GM12801 (cell line): ENCODE data around the gene NFIX.

Experiments used
- TF ChIP-seq, protein P1 (sequence below): IDR thresholded peaks from one replicate; pipeline ENCODE4 v1.5.1; 2011; ENCODE audit warnings: control low read depth; ENCODE audit not compliant: insufficient read length; ENCODE audit errors: extremely low read depth

The NFIX gene

DNA sequence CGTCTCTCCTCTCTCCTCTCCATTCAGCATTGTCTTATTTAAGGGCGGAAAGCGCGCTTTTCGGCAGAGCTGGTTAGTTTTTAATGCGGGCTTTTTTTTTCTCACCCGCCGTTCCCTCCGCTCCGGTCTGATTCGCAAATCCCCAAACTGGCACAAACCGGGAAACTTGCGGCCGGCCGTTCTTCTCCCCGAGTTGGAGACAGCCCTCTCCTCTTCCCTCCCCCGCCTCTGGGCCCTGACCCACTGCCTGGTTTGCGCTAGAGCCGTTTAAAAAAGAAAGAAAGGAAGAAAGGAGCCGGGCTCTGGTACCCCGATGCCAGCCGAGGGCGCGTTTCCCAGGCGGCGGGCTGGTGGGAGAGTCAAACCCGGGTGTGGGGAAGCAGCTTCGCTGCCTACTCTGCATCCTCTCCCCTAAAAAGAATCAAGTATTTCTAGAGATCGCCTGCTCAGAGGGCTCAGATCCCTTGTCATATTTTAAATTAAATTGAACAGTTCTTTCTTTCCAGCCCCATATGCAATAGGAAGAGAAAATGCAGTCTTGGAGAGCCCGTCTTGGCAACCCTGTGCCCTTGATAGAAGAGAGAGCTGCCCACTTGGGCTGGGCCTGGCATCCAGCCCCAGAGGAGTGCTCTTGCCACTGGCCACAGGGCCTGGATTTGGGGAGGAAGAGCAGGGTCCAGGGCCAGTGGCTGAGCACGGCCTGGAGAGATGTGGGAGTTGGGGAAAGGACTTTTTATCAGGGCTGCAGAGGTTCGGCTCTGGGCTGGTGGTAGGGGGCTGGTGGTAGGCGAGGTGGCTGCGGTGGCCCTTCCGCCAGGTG is 19.0 kb downstream of the NFIX start:
- TF ChIP-seq, protein P1, sequence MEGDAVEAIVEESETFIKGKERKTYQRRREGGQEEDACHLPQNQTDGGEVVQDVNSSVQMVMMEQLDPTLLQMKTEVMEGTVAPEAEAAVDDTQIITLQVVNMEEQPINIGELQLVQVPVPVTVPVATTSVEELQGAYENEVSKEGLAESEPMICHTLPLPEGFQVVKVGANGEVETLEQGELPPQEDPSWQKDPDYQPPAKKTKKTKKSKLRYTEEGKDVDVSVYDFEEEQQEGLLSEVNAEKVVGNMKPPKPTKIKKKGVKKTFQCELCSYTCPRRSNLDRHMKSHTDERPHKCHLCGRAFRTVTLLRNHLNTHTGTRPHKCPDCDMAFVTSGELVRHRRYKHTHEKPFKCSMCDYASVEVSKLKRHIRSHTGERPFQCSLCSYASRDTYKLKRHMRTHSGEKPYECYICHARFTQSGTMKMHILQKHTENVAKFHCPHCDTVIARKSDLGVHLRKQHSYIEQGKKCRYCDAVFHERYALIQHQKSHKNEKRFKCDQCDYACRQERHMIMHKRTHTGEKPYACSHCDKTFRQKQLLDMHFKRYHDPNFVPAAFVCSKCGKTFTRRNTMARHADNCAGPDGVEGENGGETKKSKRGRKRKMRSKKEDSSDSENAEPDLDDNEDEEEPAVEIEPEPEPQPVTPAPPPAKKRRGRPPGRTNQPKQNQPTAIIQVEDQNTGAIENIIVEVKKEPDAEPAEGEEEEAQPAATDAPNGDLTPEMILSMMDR: no peak

DNA sequence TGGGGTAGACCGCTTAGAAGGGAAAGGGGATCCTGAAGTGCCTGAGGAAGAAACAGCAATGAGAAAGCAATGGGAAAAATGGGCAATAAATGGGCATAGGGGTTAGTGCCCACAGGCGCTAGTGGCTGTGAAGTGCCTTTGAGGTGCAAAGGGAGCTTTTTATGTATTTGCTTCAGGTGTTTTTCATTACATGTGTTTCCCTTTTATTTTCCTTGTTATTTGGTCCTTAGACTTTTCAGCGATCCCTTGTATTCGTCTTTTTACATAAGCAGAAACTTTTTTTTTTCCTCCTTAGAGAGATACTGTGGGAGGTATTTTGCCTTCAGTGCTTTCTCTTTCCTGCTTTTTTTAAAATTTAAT is 19.6 kb downstream of the NFIX start:
- TF ChIP-seq, protein P1: no peak

DNA sequence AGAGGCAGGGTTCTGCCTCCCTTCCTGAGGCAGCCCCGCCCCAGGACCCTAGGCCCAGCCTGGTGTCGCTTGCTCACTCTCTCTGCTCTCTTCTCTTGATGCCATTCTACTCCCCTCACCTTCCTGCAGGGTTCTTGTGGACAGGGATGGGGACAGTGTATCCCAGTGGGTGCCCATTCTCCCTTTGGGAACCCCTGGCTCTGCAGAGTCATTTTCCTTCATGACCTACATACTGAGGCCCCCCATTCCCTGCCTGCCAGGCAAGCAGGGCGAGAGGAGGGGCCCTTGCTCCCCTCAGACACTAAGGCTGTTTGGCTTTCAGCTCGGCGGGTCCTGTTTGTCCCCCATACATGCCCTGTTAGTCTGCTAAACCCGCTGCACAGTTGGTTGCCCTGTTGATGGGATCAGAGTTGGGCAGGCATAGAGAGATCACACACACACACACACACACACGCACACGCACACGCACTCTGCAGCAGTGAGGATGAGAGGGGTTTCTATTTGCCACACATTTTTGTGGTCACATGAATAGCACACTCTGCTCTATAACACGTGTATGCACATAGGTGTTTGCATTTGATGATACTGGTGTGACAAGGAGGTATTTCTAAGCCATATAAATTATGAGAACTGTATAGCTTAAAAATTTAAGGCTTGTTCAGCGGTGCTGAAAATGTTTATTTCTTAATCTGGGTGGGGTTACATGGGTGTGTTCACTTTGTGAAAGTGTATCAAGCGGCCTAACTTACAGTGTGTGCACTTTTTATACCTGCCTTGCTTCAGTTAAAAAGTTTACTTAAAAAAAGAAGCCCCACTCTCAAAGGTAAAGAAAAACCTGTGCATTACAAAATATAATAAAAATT is 20.3 kb downstream of the NFIX start:
- TF ChIP-seq, protein P1: no peak

DNA sequence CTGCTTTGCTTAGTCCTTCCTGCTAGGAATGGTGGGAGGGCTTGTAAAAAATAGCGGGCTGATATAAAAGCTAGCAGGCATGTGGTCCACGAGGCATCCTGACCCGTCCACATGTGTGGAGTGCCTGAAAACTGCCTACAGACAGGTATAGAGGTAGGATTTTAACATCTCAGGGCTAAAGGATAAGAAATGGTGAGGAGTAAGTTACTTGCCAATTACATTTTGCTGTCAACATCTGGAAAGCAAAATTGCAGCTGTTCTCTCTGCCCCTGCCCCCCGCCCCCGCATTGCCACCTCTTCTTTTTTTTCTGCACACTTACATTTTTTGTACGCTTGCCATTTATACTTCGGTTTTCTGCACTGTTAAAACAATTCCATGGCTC is 21.0 kb downstream of the NFIX start:
- TF ChIP-seq, protein P1: no peak

DNA sequence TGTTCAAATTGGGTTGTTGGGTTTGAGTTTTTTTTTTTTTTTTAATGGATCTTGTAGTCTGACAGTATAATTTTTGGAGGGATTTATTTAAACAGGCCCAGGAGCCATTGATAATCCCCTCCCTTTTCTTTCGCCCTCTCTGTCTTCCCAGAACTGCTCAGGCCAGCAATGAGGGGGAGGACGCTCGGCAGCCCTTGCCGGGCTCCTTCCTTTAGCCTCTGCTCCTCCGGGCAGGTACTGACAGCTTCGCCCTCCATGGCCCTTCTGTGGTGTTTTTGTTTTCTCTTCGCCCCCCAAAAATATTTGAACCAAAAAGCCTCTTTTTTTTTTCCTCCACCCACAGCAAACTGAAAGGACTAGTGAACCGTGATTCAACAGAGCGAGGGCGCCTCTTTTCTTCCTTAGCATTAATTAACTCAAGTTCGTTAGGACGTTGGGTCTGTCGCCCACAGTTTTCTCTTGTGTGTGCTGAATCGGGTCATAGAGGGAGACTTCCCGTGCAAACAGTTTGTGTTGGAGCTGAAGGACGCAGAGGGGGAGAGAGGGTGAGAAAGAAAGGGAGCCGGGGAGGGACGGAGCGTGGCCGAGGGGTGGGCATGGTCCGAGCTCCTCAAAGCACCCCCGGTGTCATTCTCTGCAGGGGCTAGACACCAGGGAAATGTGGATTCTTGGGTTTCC is 21.5 kb downstream of the NFIX start:
- TF ChIP-seq, protein P1: no peak

DNA sequence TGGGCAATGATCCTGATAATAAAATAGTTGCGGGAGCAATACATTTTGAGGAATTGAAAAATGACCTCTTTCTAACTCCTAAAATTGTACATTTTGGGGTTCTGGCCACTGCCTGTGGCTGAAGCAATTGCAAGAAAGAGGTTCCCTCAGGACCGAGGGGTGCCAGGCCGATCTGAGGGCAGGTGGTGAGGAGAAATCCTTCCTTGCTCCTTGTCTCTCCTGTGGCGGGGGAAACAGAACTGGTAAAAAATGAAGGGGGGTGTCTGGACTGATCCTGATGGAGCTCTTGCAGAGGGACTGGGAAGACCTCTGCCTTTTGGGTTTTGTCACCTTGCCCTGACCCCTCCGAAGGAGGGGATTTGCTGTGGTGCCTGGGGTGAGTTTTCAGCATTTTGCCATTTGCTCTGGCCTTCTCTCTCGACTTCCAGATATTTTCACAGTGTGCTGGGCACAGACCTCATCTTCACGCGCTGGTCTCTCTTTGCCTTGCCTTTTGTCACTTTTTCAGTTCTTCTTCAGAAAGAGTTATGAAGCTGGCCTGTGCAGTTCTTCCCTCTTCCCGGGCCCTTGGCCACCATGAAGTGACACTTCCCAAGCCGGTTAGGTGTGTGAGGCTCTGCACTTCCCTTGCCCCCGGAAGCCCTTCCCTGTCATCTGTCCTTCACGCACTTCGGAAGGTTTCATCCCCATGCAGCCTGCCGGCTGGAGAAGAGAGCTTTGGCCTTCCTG is 22.2 kb downstream of the NFIX start:
- TF ChIP-seq, protein P1: no peak
